Measurements from ENCODE around the gene EDC3. TPM values are rescaled to one million over a fixed set of nuclear protein-coding genes. Genes with fewer than 3 reads are reported as not detected.

Gene EDC3
- total RNA-seq, 1 donor from 2014 or later: 17.2 TPM

DNA sequence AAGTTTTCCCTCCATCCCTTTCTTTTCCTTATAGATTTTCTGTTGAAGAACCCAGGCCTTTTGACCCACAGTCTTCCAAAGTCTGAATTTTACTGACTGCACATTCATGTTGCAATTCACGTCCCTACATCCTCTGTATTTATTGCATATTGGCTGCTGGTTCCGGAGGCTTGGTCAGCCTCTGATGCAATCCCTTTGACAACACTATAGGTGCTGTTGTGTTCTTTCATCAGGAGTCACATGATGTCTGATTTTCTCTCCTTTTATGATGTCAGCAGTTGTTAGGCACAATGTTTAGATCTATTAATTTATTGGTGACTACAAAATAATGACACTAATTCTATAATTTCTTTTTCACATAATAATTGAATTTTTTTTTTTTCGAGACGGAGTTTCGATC is 20.8 kb upstream of the EDC3 start:
- no peaks in the 10 kb centered on the region for H3K4me1 ChIP-seq
- no peaks in the 10 kb centered on the region for H3K36me3 ChIP-seq
- no peak for DNase-seq
- TF ChIP-seq, protein P1, sequence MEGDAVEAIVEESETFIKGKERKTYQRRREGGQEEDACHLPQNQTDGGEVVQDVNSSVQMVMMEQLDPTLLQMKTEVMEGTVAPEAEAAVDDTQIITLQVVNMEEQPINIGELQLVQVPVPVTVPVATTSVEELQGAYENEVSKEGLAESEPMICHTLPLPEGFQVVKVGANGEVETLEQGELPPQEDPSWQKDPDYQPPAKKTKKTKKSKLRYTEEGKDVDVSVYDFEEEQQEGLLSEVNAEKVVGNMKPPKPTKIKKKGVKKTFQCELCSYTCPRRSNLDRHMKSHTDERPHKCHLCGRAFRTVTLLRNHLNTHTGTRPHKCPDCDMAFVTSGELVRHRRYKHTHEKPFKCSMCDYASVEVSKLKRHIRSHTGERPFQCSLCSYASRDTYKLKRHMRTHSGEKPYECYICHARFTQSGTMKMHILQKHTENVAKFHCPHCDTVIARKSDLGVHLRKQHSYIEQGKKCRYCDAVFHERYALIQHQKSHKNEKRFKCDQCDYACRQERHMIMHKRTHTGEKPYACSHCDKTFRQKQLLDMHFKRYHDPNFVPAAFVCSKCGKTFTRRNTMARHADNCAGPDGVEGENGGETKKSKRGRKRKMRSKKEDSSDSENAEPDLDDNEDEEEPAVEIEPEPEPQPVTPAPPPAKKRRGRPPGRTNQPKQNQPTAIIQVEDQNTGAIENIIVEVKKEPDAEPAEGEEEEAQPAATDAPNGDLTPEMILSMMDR (IDR thresholded peaks at IDR 0.05; ENCODE audit: borderline replicate concordance): no peak
- H3K27ac ChIP-seq (replicated peaks): no peak overlapping the region
- H3K4me3 ChIP-seq: no peak overlapping the region
- H3K27me3 ChIP-seq (ENCODE audit: low read depth): no peaks in the 10 kb centered on the region
- intact Hi-C loops (cut with micrococcal nuclease): no loop called here
- no peaks in the 10 kb centered on the region for H3K9me3 ChIP-seq (replicated peaks)

DNA sequence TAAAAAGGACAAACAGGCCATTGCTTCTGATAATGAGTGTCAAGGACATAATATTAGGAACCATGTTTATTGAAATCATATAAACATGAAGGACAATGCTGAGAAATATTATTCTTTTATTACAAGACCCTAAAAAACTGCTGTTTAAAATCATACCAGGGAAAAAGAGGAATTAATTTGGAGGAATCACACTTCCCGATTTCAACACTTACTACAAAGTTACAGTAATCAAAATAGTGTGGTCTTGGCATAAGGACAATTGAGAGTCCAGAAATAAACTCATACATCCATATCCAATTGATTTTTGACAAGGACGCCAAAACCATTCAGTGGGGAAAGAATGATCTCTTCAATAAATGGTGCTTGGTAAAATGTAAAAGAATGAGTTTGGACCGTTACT is 16.5 kb upstream of the EDC3 start:
- no peak for DNase-seq
- Histone ChIP-seq H3K27me3 (ENCODE audit: low read depth) (no peaks in the 10 kb centered on the region), H3K9me3 (replicated peaks) (no peaks in the 10 kb centered on the region), H3K4me3 (no peak overlapping the region), H3K27ac (replicated peaks) (no peak overlapping the region), H3K36me3 (no peaks in the 10 kb centered on the region), H3K4me1 (no peaks in the 10 kb centered on the region)
- TF ChIP-seq, protein P1 (IDR thresholded peaks at IDR 0.05; ENCODE audit: borderline replicate concordance): no peak
- intact Hi-C loops (cut with micrococcal nuclease): no loop called here

DNA sequence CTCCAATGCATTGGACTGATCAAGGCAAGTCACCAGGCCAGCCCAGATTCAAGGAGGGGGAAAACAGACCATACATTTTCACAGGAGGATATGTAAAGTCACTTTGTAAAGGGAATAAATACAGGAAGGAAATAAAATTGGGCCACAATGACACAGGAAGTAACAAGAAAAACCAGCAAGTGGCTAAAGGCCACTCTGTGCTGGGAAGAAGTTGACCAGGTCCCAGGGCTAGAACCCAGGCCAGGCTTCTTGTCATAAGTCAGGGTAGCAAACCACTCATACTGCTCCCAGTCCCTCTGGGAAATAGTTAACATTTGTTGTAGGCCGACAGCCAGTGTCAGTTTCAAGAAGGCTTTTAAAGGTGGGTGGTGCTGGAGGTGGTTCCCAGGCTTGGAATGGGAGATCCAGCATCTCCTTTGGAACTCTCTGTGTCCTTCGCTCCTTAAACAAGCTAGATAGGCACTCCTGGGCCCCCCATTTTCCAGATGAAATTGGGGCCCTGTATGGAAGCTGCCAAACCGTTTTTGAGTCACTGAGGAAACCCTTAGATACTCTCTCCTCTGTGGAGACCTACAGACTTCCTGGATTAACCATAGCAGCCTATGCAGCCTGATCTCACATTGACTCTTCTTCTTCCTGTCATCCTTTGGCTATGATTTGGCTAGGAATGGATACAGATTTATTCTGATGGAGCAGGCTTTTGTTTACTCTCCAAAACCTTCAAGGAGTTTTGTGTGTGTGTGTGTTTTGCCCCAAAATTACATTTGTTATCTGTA is 14.7 kb upstream of the EDC3 start:
- DNase-seq: no peak
- Histone ChIP-seq H3K27me3 (ENCODE audit: low read depth) (no peaks in the 10 kb centered on the region), H3K4me1 (no peaks in the 10 kb centered on the region), H3K4me3 (no peak overlapping the region), H3K27ac (replicated peaks) (no peak overlapping the region), H3K9me3 (replicated peaks) (no peaks in the 10 kb centered on the region), H3K36me3 (no peaks in the 10 kb centered on the region)
- intact Hi-C loops (cut with micrococcal nuclease): no loop called here
- TF ChIP-seq, protein P1 (IDR thresholded peaks at IDR 0.05; ENCODE audit: borderline replicate concordance): no peak

DNA sequence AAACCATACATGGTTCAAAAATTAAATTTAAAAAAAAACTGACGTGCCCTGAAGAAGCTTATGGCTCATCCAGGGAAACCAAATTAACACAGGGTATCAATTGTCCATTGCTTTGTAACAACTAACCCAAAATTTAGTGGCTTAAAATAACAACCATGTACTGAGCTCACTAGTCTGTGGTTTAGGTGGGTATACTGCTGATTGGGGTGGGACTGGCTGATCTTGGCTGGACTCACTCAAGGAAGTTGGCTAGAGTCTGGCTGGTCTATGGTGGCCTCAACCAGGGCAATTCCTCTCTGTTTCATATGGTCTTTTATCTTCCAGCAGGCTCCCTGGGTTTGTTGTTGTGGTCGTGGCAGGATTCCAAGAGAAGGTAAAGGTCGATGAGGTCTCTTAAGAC is 14.1 kb upstream of the EDC3 start:
- H3K36me3 ChIP-seq: no peaks in the 10 kb centered on the region
- no peak for DNase-seq
- TF ChIP-seq, protein P1 (IDR thresholded peaks at IDR 0.05; ENCODE audit: borderline replicate concordance): no peak
- no peak overlapping the region for H3K4me3 ChIP-seq
- no peak overlapping the region for H3K27ac ChIP-seq (replicated peaks)
- no peaks in the 10 kb centered on the region for H3K27me3 ChIP-seq (ENCODE audit: low read depth)
- no peaks in the 10 kb centered on the region for H3K4me1 ChIP-seq
- intact Hi-C loops (cut with micrococcal nuclease): no loop called here
- H3K9me3 ChIP-seq (replicated peaks): no peaks in the 10 kb centered on the region

DNA sequence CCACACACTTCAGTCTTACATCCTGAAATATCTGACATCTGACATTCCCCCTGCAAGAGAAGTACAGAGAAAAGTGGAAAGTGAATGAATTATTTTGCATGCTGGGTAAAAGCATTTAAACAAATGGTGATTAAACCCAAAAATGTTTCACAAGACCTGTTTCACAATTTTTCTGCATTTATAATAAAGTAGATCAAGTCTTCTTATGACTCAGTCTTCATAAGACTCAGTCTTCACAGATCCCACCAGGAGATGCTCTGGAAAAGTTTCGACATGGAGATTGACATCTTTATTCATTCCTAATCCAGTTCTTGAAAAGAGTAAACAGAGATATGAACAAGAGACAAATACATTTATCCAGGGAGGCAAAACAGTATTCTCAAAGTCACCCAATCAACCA is 13.2 kb upstream of the EDC3 start:
- Histone ChIP-seq H3K27ac (replicated peaks) (no peak overlapping the region), H3K4me1 (no peaks in the 10 kb centered on the region), H3K27me3 (ENCODE audit: low read depth) (no peaks in the 10 kb centered on the region), H3K9me3 (replicated peaks) (no peaks in the 10 kb centered on the region), H3K36me3 (no peaks in the 10 kb centered on the region), H3K4me3 (no peak overlapping the region)
- intact Hi-C loops (cut with micrococcal nuclease): no loop called here
- TF ChIP-seq, protein P1 (IDR thresholded peaks at IDR 0.05; ENCODE audit: borderline replicate concordance): no peak
- no peak for DNase-seq
